Measurements from ENCODE around the gene DLX1.

- no peak for TF ChIP-seq EZH2 (IDR thresholded peaks at IDR 0.05; ENCODE audit: insufficient read depth, poor library complexity, severe bottlenecking)
- no peak for TF ChIP-seq EZH2phosphoT487 (IDR thresholded peaks at IDR 0.05; ENCODE audit: insufficient read depth, low read depth)
Measured at GRCh38 chr2:172056293-172056692, 29.0 kb upstream of the DLX1 start.

All from GM23248 (cell line).